Measurements from ENCODE around the gene TUBB2A. TPM values are rescaled to one million over a fixed set of nuclear protein-coding genes. Genes with fewer than 3 reads are reported as not detected.
"Not testable (repeated sequence)": the region's sequence is repeated elsewhere in the genome, so short reads cannot be mapped to it uniquely, and the experiment has no call there.

TUBB2A gene
- 79.9 TPM for total RNA-seq (ENCODE audit: insufficient read depth, low replicate concordance)

DNA sequence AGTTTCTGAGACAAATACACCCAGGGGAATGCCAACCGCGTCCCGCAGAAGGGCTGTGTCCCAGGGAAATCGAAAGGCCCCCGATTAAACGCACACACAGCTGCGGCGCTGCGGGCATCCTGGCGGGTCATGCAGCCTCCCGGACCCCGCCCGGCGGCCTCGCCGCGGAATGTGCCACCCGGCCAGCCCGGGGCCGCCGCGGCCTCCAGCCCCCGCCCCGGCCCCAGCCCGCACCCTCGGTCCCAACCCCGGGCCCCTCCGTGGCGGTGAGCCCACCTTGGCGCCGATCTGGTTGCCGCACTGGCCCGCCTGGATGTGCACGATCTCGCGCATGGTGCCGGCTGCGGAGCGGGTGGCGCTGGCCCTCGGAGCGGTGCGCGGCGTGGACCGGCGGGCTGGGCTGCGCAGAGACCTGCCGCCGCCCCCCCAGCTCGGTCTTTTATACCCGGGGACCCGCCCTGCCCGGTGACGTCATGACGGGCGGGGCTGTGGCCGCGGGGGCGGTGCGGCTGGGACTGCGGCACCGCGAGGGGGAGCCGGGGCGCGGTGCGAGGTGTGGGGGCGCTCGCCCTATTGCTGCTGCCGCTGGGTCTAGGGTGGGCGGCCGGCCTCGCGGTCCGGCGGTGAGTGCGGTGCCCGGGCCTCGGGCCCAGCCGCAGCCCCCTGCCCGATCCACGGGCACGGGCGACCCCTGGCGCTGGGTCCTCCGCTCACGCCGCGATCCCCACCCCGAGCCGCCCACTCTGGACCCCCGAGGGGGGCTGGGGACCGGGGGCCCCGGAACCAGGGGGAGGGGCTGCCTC, at the start of gene TUBB2A:
TUBB2A (minus strand) TSS at position 414 of the 803 bp plus-strand sequence; CDS start at position 333, 81 bp downstream.
- DNase-seq (ENCODE audit: low spot score), result peak; percentile 80

DNA sequence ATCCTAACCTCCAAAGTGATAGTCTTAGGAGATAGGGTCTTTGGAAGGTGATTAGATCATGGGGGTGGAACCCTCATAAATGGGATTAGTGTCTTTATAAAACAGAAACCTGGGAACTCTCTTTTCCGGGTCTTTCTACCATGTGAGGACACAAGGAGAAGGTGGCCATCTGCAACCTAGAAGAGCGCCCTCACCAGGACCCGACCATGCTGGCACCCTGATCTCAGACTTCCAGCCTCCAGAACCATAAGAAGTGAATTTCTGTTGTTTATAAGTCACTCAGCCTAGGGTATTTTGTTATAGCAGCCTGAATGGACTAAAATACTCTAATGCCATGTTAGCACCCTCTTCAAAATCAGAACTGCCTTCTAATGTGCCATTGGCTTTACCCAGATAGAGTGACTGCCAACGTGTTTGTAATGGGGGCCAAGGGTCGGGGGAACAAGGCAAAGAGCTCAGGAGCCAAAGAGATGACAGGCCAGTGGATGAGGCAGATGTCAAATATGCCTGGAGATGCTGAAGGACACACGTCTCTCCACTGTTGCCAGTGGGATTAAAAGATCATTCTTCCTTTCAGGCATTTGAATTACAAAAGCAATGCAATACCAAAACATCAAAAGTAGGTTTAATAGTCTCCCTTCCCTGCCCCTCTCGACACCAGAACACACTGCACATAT, 49.1 kb upstream of the TUBB2A start:
- no peak for DNase-seq (ENCODE audit: low spot score)

DNA sequence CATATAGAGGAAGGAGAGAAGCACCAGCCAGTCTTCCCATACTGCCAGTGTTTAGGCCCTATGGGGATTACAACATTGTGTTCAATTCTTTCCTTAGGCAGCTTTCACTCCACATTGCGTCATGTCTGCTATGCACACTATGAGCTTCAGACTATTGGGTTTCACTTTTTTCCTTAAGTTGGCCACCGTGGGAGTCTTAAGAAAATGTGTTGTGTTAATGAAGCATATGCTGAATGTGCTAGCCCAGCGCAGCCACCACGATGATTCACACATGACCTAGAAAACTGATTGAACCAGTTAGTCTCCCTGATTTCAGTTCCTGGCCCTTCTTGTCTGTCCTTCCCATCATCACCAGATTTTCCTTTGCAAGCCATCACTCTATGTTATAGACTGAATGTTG, 48.6 kb upstream of the TUBB2A start:
- DNase-seq (ENCODE audit: low spot score), result no peak

- DNase-seq (ENCODE audit: low spot score), result no peak
Observed at GRCh38 chr6:3204921-3205320, 47.6 kb upstream of the TUBB2A start.

GRCh38 chr6:3202999-3203696, 45.8 kb upstream of the TUBB2A start:
- DNase-seq (ENCODE audit: low spot score), result no peak

- DNase-seq (ENCODE audit: low spot score), result no peak
Observed at GRCh38 chr6:3201388-3201787, 44.0 kb upstream of the TUBB2A start.

DNA sequence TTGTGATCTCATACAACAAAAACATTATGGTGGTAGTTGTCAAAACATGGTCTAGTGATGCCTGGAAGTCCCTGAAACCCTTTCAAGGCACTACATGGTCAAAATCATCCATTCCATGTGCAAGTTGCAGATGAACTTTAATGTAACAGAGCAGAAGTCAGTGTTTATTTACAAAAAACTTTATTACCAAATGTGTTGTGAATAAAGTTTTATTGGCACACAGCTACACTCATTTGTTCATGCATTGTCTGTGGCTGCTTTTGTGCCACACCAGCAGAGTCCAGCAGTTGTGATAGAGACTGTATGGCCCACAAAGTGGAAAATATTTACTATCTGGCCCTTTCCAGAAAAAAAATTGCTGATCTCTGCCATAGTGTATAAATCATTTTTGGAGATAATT, 43.3 kb upstream of the TUBB2A start:
- DNase-seq (ENCODE audit: low spot score), result no peak

DNA sequence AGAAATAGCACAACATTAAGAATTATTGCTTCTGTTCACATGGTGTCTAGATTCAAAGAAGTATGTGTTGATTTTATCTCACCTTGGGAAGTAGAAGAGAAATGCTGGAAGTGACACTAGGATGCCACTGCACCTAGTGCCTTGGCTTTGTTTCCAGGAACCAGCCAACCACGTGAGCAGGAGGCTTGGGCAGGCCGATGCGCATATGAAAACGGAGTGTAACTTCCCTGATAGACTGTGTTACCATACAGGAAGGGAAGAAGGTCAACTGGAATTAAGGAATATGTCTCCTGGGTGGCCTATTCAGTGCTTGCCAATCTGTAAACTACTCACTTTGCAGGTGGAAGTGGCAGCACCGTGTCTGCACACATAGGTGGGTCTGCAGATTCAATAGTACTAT, 42.0 kb upstream of the TUBB2A start:
- DNase-seq (ENCODE audit: low spot score), result no peak

DNA sequence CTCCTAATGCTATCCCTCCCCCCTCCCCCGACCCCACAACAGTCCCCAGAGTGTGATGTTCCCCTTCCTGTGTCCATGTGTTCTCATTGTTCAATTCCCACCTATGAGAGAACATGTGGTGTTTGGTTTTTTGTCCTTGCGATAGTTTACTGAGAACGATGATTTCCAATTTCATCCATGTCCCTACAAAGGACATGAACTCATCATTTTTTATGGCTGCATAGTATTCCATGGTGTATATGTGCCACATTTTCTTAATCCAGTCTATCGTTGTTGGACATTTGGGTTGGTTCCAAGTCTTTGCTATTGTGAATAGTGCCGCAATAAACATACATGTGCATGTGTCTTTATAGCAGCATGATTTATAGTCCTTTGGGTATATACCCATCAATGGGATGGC, 40.4 kb upstream of the TUBB2A start:
- DNase-seq (ENCODE audit: low spot score), result not testable (repeated sequence)

GRCh38 chr6:3196770-3197169, 39.4 kb upstream of the TUBB2A start:
- no peak for DNase-seq (ENCODE audit: low spot score)

- no peak for DNase-seq (ENCODE audit: low spot score)
Observed at GRCh38 chr6:3195695-3196497, 38.6 kb upstream of the TUBB2A start.

DNA sequence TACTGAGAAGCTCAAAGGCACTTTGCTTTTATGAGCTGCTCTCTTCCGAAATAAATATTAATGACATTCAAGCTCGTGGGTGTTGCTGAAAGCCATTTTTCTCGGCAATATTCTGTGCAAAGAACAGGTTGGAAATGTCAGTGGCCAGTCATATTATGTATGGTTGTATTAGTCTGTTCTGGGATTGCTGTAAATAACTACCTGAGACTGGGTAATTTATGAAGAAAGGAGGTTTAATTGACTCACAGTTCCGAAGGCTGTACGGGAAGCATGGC, 38.0 kb upstream of the TUBB2A start:
- DNase-seq (ENCODE audit: low spot score), result no peak

- DNase-seq (ENCODE audit: low spot score), result peak; percentile 59
Observed at GRCh38 chr6:3194535-3195419, 37.4 kb upstream of the TUBB2A start.

DNA sequence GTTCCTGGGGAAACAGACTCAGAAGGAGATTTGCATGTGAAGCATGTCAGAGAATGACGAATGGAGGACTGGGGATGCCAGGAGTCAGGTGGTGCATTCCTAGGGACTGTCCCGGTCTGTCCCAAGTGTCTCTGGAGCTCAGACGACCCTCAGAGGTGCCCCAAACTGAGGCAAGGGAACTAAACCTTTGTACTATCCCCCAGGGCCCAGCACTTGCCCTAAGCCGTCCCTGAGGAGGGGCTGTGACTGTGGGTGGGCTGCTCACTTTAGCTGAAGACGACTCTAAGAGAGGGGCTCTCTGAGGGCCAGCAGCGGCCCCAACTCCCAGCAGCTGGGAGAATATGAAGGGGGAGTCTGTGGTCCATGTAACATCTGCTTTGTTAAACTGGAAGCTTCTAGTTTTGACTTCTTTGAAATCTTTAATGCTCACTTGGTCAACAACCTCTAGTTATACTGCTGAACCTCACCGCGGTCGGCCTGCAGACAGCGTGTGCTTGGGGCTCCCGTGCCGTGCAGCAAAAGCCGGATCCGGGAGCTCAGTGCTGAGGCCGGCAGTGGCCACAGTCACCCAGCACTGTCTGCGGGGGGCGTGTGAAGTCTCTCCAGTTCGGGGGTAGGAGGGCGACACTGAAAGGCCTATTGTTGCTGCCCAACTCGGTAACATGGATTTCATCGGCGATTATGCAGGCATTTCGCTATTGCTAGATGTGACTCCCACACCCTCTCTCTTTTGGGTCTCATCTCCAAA, 35.9 kb upstream of the TUBB2A start:
- no peak for DNase-seq (ENCODE audit: low spot score)

DNA sequence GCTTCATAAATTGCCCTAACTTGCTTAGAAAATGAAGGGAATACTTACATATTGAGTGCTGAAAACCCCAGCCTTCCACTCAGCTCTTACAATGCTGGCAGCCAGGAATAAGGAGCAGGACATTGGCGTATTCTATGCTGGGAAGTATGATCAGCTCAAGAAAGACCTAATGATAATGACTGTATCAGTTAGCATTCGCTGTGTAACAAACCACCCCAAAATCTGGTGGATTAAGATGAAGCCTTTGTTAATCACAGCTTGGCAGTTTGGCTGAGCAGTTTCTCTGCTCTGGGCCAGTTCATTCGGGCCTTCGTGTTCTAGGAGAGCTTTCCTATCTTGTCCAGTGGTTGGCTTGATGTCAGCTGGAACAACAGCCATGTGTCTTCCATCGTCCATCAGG, 33.4 kb upstream of the TUBB2A start:
- DNase-seq (ENCODE audit: low spot score), result no peak

- DNase-seq (ENCODE audit: low spot score), result no peak
Observed at GRCh38 chr6:3190056-3190455, 32.7 kb upstream of the TUBB2A start.

GRCh38 chr6:3189192-3189591, 31.8 kb upstream of the TUBB2A start:
- DNase-seq (ENCODE audit: low spot score), result not testable (repeated sequence)

GRCh38 chr6:3188262-3188661, 30.9 kb upstream of the TUBB2A start:
- DNase-seq (ENCODE audit: low spot score), result no peak

GRCh38 chr6:3186974-3187382, 29.6 kb upstream of the TUBB2A start:
- DNase-seq (ENCODE audit: low spot score), result no peak

DNA sequence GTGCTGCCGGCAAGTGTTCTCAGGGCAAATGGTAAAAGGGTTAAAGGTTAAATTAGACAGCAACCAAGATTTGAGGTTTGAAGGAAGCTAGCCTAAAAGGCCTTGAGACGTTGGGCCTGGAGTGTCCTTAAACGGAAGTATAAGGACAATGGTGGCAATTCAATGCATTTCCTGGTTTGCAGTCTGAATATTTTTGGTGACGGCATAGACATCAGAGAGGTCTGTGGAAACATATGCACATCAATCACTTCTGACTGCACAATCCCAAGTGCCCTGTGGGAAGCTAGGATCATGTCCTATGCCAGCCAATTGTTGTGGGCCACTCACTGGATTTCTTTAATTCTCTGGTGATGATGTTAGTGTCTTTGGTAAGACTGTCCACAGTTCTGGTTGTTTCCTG, 25.7 kb upstream of the TUBB2A start:
- no peak for DNase-seq (ENCODE audit: low spot score)
